ENCODE measurements around the gene MYH7B. TPM values are rescaled to one million over a fixed set of nuclear protein-coding genes. Genes with fewer than 3 reads are reported as not detected.

The MYH7B gene
- total RNA-seq, 1 experiment from 2014 or later, result 0.98 TPM

DNA sequence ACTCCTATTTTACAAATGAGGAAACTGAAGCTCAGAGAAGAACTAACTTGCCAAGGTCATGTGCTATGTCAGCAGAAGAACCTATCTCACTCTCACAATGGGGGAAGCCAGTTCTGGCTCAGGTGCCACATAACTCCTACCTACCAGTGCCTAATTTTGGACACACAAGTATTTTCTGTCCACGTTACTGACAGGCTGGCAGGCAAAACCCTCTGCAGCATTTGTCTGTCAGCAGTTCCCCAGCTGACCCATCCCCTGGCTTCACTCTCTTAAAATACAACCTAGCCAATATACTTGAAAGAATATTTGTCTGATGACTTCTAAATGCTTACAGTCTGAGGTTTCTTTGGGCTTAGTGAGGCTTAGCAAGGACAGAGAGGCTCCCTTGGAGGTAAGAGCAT, 15.6 kb upstream of the MYH7B start:
- Mint-ChIP-seq H3K4me3 (no peak overlapping the region), H3K36me3 (peaks cover 42% of the 10 kb centered on the region), H3K27ac (no peak overlapping the region), H3K4me1 (no peaks in the 10 kb centered on the region), H3K27me3 (ENCODE audit: low read depth) (no peaks in the 10 kb centered on the region), H3K9me3 (no peaks in the 10 kb centered on the region)
- no peak for DNase-seq (ENCODE audit: low spot score)
- ChIA-PET CTCF (no interaction called here), POLR2A (interaction anchor here (1.2 kb wide), 1 partner anchor 16 kb away, joined by 5 read pairs; the partner anchor contains the start of genes GSS and MYH7B)
- ATAC-seq, result no peak
- TF ChIP-seq ZNF232 (CRISPR knock-in tag; IDR thresholded peaks at IDR 0.05) (no peak), EMX1 (CRISPR knock-in tag; IDR thresholded peaks at IDR 0.05) (no peak), NR2C2 (CRISPR knock-in tag; IDR thresholded peaks at IDR 0.05) (no peak), MAX (CRISPR knock-in tag; IDR thresholded peaks at IDR 0.05) (no peak), ZBTB43 (CRISPR knock-in tag; IDR thresholded peaks at IDR 0.05) (no peak), CDX4 (CRISPR knock-in tag; IDR thresholded peaks at IDR 0.05; ENCODE audit: borderline replicate concordance) (no peak), AR (CRISPR knock-in tag; IDR thresholded peaks at IDR 0.05) (no peak), PRRX2 (CRISPR knock-in tag; IDR thresholded peaks at IDR 0.05) (no peak)
- TF ChIP-seq, protein P1, sequence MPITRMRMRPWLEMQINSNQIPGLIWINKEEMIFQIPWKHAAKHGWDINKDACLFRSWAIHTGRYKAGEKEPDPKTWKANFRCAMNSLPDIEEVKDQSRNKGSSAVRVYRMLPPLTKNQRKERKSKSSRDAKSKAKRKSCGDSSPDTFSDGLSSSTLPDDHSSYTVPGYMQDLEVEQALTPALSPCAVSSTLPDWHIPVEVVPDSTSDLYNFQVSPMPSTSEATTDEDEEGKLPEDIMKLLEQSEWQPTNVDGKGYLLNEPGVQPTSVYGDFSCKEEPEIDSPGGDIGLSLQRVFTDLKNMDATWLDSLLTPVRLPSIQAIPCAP (CRISPR knock-in tag; IDR thresholded peaks at IDR 0.05), result no peak
- TF ChIP-seq, protein P2, sequence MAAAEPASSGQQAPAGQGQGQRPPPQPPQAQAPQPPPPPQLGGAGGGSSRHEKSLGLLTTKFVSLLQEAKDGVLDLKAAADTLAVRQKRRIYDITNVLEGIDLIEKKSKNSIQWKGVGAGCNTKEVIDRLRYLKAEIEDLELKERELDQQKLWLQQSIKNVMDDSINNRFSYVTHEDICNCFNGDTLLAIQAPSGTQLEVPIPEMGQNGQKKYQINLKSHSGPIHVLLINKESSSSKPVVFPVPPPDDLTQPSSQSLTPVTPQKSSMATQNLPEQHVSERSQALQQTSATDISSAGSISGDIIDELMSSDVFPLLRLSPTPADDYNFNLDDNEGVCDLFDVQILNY (CRISPR knock-in tag; IDR thresholded peaks at IDR 0.05), result no peak
- TF ChIP-seq, protein P3, sequence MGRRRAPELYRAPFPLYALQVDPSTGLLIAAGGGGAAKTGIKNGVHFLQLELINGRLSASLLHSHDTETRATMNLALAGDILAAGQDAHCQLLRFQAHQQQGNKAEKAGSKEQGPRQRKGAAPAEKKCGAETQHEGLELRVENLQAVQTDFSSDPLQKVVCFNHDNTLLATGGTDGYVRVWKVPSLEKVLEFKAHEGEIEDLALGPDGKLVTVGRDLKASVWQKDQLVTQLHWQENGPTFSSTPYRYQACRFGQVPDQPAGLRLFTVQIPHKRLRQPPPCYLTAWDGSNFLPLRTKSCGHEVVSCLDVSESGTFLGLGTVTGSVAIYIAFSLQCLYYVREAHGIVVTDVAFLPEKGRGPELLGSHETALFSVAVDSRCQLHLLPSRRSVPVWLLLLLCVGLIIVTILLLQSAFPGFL (CRISPR knock-in tag; IDR thresholded peaks at IDR 0.05; ENCODE audit: borderline replicate concordance), result no peak

- ChIA-PET POLR2A (no interaction called here), CTCF (interaction anchor here (0.8 to 1.0 kb wide), 2 partner anchors 15 to 17 kb away, joined by 3 to 6 read pairs; no protein-coding TSS in a partner anchor)
- Mint-ChIP-seq H3K36me3 (peaks cover 44% of the 10 kb centered on the region), H3K9me3 (no peaks in the 10 kb centered on the region), H3K27ac (no peak overlapping the region), H3K4me1 (no peaks in the 10 kb centered on the region), H3K4me3 (no peak overlapping the region), H3K27me3 (ENCODE audit: low read depth) (no peaks in the 10 kb centered on the region)
- TF ChIP-seq OVOL2 (CRISPR knock-in tag; IDR thresholded peaks at IDR 0.05; ENCODE audit: borderline replicate concordance), result no peak
- TF ChIP-seq JUN (CRISPR knock-in tag; IDR thresholded peaks at IDR 0.05), result no peak
- DNase-seq (ENCODE audit: low spot score) (no peak), ATAC-seq (no peak)
Observed at GRCh38 chr20:34941226-34941625, 14.4 kb upstream of the MYH7B start.

- ATAC-seq, result no peak
- DNase-seq (ENCODE audit: low spot score), result no peak
- H3K4me3 Mint-ChIP-seq, result no peak overlapping the region
- ChIA-PET POLR2A (no interaction called here), CTCF (no interaction called here)
- no peaks in the 10 kb centered on the region for H3K4me1 Mint-ChIP-seq
- no peaks in the 10 kb centered on the region for H3K27me3 Mint-ChIP-seq (ENCODE audit: low read depth)
- no peak overlapping the region for H3K27ac Mint-ChIP-seq
- H3K36me3 Mint-ChIP-seq, result peaks cover 45% of the 10 kb centered on the region
- no peaks in the 10 kb centered on the region for H3K9me3 Mint-ChIP-seq
- no peak for TF ChIP-seq SP1 (CRISPR knock-in tag; conservative IDR thresholded peaks at IDR 0.05)
- no peak for TF ChIP-seq ETV6 (CRISPR knock-in tag; IDR thresholded peaks at IDR 0.05)
- TF ChIP-seq ZNF121 (CRISPR knock-in tag; IDR thresholded peaks at IDR 0.05), result no peak
- no peak for TF ChIP-seq EMX1 (CRISPR knock-in tag; IDR thresholded peaks at IDR 0.05)
- no peak for TF ChIP-seq ZNF232 (CRISPR knock-in tag; IDR thresholded peaks at IDR 0.05)
- no peak for TF ChIP-seq TEAD4 (CRISPR knock-in tag; IDR thresholded peaks at IDR 0.05)
- TF ChIP-seq ZNF138 (CRISPR knock-in tag; conservative IDR thresholded peaks at IDR 0.05), result no peak
- TF ChIP-seq, protein P4, sequence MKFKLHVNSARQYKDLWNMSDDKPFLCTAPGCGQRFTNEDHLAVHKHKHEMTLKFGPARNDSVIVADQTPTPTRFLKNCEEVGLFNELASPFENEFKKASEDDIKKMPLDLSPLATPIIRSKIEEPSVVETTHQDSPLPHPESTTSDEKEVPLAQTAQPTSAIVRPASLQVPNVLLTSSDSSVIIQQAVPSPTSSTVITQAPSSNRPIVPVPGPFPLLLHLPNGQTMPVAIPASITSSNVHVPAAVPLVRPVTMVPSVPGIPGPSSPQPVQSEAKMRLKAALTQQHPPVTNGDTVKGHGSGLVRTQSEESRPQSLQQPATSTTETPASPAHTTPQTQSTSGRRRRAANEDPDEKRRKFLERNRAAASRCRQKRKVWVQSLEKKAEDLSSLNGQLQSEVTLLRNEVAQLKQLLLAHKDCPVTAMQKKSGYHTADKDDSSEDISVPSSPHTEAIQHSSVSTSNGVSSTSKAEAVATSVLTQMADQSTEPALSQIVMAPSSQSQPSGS (CRISPR knock-in tag; IDR thresholded peaks at IDR 0.05; ENCODE audit: borderline replicate concordance, low read depth), result no peak
- no peak for TF ChIP-seq NR1H2 (CRISPR knock-in tag; IDR thresholded peaks at IDR 0.05)
- no peak for TF ChIP-seq MYBL2 (CRISPR knock-in tag; IDR thresholded peaks at IDR 0.05)
- no peak for TF ChIP-seq HMGXB4 (CRISPR knock-in tag; IDR thresholded peaks at IDR 0.05)
Observed at GRCh38 chr20:34942301-34942700, 13.4 kb upstream of the MYH7B start.

Data from WTC11 (cell line).